CD14-positive monocyte (primary cell): ENCODE measurements around the gene PAM16. TPM values are rescaled to one million over a fixed set of nuclear protein-coding genes. Genes with fewer than 3 reads are reported as not detected.

ENCODE experiments used
- DNase-seq, 3 donors: peaks; one replicate each; pipeline ENCODE4 v3.0.0-alpha.2; 2011 to 2022
- H2AFZ ChIP-seq: 2 replicates; pipeline ENCODE4 v1.6.0; 2012; ENCODE audit warnings: mild to moderate bottlenecking, low read depth, low read length, inconsistent platforms; ENCODE audit not compliant: insufficient read depth, poor library complexity, severe bottlenecking
- H3K27ac ChIP-seq, 2 donors: 1 replicate in 1 of 2; 2 replicates in 1 of 2; pipeline ENCODE4 v1.5.1; 2012 to 2013; ENCODE audit warnings: low read length in 2 of 2, control low read depth in 1 of 2, inconsistent platforms in 1 of 2, low read depth in 1 of 2, mild to moderate bottlenecking in 1 of 2
- H3K27me3 ChIP-seq, 2 donors: one replicate each; pipeline versions ENCODE4 v1.6.0 to v1.6.1; 2011 to 2013; ENCODE audit warnings: low read length in 2 of 2; ENCODE audit not compliant: control insufficient read depth in 2 of 2, insufficient read depth in 2 of 2
- H3K36me3 ChIP-seq, 2 donors: replicated peaks in 1 of 2; 1 replicate in 1 of 2; 2 replicates in 1 of 2; pipeline versions ENCODE4 v1.5.1 to v1.6.1; 2012 to 2013; ENCODE audit warnings: low read length in 2 of 2, control low read depth in 1 of 2, inconsistent platforms in 1 of 2, mild to moderate bottlenecking in 1 of 2; ENCODE audit not compliant: insufficient read depth in 2 of 2, control insufficient read depth in 1 of 2
- H3K4me1 ChIP-seq, 2 donors: 1 replicate in 1 of 2; 2 replicates in 1 of 2; pipeline versions ENCODE4 v1.5.1 to v1.6.1; 2012 to 2013; ENCODE audit warnings: low read length in 2 of 2, control low read depth in 1 of 2, inconsistent platforms in 1 of 2, mild to moderate bottlenecking in 1 of 2, moderate library complexity in 1 of 2; ENCODE audit not compliant: insufficient read depth in 2 of 2, control insufficient read depth in 1 of 2
- H3K4me2 ChIP-seq: replicated peaks from 2 replicates; pipeline ENCODE3; 2012; ENCODE audit warnings: low read length, moderate library complexity, mild to moderate bottlenecking; ENCODE audit not compliant: poor library complexity, severe bottlenecking; ENCODE audit errors: extremely low read depth
- H3K4me3 ChIP-seq, 3 experiments: fragments of 200-600 bp in 1 of 3; sonication (generic) in 1 of 3; replicated peaks in 1 of 3; 1 replicate in 2 of 3; 2 replicates in 1 of 3; pipeline ENCODE4 v1.5.1; 2011 to 2013; ENCODE audit warnings: low read length in 3 of 3, mild to moderate bottlenecking in 3 of 3, control low read depth in 2 of 3, low read depth in 2 of 3, inconsistent platforms in 1 of 3, moderate library complexity in 1 of 3
- H3K79me2 ChIP-seq: 2 replicates; pipeline ENCODE4 v1.6.0; 2012; ENCODE audit warnings: mild to moderate bottlenecking, control low read depth, inconsistent platforms, low read length, moderate library complexity; ENCODE audit not compliant: insufficient read depth
- H3K9ac ChIP-seq: 2 replicates; pipeline ENCODE4 v1.6.0; 2017; ENCODE audit warnings: low read length, mild to moderate bottlenecking; ENCODE audit not compliant: insufficient read depth, poor library complexity, severe bottlenecking
- H3K9me3 ChIP-seq, 2 donors: replicated peaks in 1 of 2; 1 replicate in 1 of 2; 2 replicates in 1 of 2; pipeline versions ENCODE4 v1.5.1 to v1.6.1; 2012 to 2013; ENCODE audit warnings: low read length in 2 of 2, control low read depth in 1 of 2; ENCODE audit not compliant: control insufficient read depth in 1 of 2, insufficient read depth in 1 of 2
- H4K20me1 ChIP-seq: 2 replicates; pipeline ENCODE4 v1.6.0; 2012; ENCODE audit warnings: mild to moderate bottlenecking, low read length, control low read depth, moderate library complexity; ENCODE audit not compliant: insufficient read depth
- H3K27ac Mint-ChIP-seq, 7 donors: one replicate each; pipeline ENCODE4 v1.8.0; 2020; ENCODE audit warnings: mild to moderate bottlenecking in 7 of 7, mixed read lengths in 7 of 7, moderate library complexity in 6 of 7, inconsistent platforms in 2 of 7
- H3K27me3 Mint-ChIP-seq, 3 donors: one replicate each; pipeline ENCODE4 v1.8.0; 2021 to 2022; ENCODE audit warnings: low read depth in 3 of 3, mild to moderate bottlenecking in 3 of 3, mixed read lengths in 3 of 3, moderate library complexity in 3 of 3, inconsistent platforms in 1 of 3
- H3K36me3 Mint-ChIP-seq, 2 donors: one replicate each; pipeline ENCODE4 v1.8.0; 2020; ENCODE audit warnings: mixed read lengths in 2 of 2, inconsistent platforms in 1 of 2, mild to moderate bottlenecking in 1 of 2
- H3K4me1 Mint-ChIP-seq: one replicate; pipeline ENCODE4 v1.8.0; 2020; ENCODE audit warnings: mild to moderate bottlenecking, mixed read lengths
- H3K4me3 Mint-ChIP-seq, 2 donors: one replicate each; pipeline ENCODE4 v1.8.0; 2020; ENCODE audit warnings: mild to moderate bottlenecking in 2 of 2, mixed read lengths in 2 of 2, moderate library complexity in 1 of 2
- H3K9me3 Mint-ChIP-seq, 7 donors: one replicate each; pipeline ENCODE4 v1.8.0; 2020 to 2022; ENCODE audit warnings: mixed read lengths in 7 of 7, mild to moderate bottlenecking in 6 of 7, moderate library complexity in 6 of 7, inconsistent platforms in 2 of 7
- WGBS: methylation state at CpG from one replicate; pipeline ENCODE4 v1.1.5; 2013; ENCODE audit warnings: missing lambda C conversion rate; ENCODE audit not compliant: insufficient coverage; 5-methylcytosine and 5-hydroxymethylcytosine counted together
- intact Hi-C, 2 donors: fragments of 100-400 bp; cut with micrococcal nuclease; formaldehyde crosslinking; loops; one replicate each; pipeline versions ENCODE4 v1.15.0 to v1.15.1; 2023
- polyA plus RNA-seq, 3 donors: library from polyadenylated mRNA; depleted of rRNA in 1 of 3; unstranded in 2 of 3; stranded (reverse) in 1 of 3; fragments of 300-500 nt in 2 of 3; fragments of >200 nt in 1 of 3; fragmentation: Illumina TruSeq in 2 of 3; gene quantifications; 1 replicate in 2 of 3; 2 replicates in 1 of 3; pipeline ENCODE4 v1.2.3, GENCODE V29; 2012 to 2021
- TF ChIP-seq, protein P1 (sequence below): fragments of 200-600 bp; IDR thresholded peaks from one replicate; pipeline ENCODE4 v1.8.0; 2022; ENCODE audit warnings: antibody characterized with exemption, mild to moderate bottlenecking

PAM16 gene
- polyA plus RNA-seq, 3 donors = 34.3 to 37.6 (median 34.7) TPM

DNA sequence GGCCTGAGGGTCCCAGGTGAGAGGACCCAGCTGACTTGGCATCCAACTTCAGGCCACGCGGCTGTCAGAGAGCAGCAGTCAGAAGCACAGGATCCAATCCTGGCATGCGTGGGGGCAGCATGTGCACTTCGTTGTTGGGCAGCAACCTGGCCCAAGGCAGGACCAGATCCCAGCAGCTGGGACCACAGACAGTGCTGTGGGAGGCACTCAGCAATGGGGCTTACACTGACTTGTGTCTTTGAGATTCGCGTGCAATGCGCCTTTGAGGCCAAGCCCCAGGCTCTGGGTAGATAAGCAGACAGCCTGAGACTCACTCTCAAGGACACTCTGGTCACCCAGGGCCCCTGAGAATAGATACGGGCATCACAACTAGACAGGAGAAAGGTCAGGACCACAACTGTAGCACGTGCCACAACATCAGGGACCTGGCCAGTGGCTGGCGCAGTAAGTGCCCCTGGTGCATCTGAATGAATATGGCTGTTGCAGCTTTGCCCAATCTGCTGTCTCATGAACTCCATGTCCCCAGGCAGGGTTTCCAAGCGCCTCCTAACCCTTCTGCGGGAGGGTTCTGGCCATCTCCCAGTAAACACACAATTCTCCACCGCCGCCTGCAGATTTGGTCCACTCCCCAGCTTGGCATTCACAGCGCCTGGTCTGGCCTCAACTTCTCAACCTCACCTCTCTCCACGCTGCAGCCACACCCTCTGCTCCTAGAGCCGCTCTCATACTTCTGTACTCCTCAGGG is 3.2 kb downstream of the PAM16 start:
- no peak overlapping the region for H3K4me3 Mint-ChIP-seq
- H3K4me2 ChIP-seq = peak overlapping the region; percentile 55

DNA sequence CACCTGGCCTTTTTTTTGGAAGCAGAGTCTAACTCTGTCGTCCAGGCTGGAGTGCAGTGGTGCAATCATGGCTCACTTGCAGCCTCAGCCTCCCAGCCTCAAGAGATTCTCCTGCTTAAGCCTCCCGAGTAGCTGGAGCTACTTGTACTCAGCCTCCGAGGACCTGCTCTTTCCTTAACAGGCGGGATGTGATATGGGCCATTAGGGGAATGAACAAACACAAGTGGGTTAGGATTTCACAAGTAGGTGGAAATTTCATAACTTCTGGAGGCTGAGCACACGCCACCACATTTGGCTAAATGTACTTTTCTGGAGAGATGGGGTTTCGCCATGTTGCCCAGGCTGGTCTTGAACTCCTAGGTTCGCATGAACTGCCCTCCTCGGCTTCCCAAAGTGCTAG is 4.1 kb downstream of the PAM16 start:
- peaks cover 57 to 67% of the 10 kb centered on the region in 2 donors for H3K4me1 ChIP-seq
- peaks cover 0 to 5% (median 0%) of the 10 kb centered on the region in 7 donors for H3K9me3 Mint-ChIP-seq
- peaks cover 64% of the 10 kb centered on the region for H4K20me1 ChIP-seq
- 9% methylated on average over 4 of the region's 8 CpGs for WGBS
- peak overlapping the region; percentile 72 to 77 for H3K27ac ChIP-seq
- DNase-seq = peak; percentile 50 to 63 (median 62)
- TF ChIP-seq, protein P1, sequence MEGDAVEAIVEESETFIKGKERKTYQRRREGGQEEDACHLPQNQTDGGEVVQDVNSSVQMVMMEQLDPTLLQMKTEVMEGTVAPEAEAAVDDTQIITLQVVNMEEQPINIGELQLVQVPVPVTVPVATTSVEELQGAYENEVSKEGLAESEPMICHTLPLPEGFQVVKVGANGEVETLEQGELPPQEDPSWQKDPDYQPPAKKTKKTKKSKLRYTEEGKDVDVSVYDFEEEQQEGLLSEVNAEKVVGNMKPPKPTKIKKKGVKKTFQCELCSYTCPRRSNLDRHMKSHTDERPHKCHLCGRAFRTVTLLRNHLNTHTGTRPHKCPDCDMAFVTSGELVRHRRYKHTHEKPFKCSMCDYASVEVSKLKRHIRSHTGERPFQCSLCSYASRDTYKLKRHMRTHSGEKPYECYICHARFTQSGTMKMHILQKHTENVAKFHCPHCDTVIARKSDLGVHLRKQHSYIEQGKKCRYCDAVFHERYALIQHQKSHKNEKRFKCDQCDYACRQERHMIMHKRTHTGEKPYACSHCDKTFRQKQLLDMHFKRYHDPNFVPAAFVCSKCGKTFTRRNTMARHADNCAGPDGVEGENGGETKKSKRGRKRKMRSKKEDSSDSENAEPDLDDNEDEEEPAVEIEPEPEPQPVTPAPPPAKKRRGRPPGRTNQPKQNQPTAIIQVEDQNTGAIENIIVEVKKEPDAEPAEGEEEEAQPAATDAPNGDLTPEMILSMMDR = no peak
- H3K4me2 ChIP-seq = peak overlapping the region; percentile 55
- H3K4me3 ChIP-seq = peak overlapping the region in 1 of 3 experiments; percentile 43
- intact Hi-C loops = no loop called here
- H2AFZ ChIP-seq = no peak overlapping the region
- H3K36me3 Mint-ChIP-seq = peaks cover 12 to 21% of the 10 kb centered on the region in 2 donors
- peaks cover 10 to 12% of the 10 kb centered on the region in 2 donors for H3K36me3 ChIP-seq
- peak overlapping the region; percentile 85 to 95 (median 93) for H3K27ac Mint-ChIP-seq
- H3K9ac ChIP-seq = no peak overlapping the region
- H3K27me3 ChIP-seq = no peaks in the 10 kb centered on the region
- peak overlapping the region; percentile 47 to 73 for H3K4me3 Mint-ChIP-seq
- H3K27me3 Mint-ChIP-seq = peaks cover 0 to 2% (median 0%) of the 10 kb centered on the region in 3 donors
- H3K9me3 ChIP-seq = no peaks in the 10 kb centered on the region
- H3K79me2 ChIP-seq = peaks cover 70% of the 10 kb centered on the region
- peaks cover 58% of the 10 kb centered on the region for H3K4me1 Mint-ChIP-seq

More for the DNA sequence above, 3.2 kb downstream of the PAM16 start:
- Histone ChIP-seq H3K27me3 (no peaks in the 10 kb centered on the region), H2AFZ (no peak overlapping the region), H3K4me3 (peak overlapping the region in 1 of 3 experiments; percentile 43), H3K27ac (peak overlapping the region; percentile 72 to 77), H3K9ac (no peak overlapping the region), H3K36me3 (peaks cover 8 to 11% of the 10 kb centered on the region in 2 donors), H3K9me3 (no peaks in the 10 kb centered on the region), H3K4me1 (peaks cover 57 to 67% of the 10 kb centered on the region in 2 donors), H3K79me2 (peaks cover 67% of the 10 kb centered on the region), H4K20me1 (peaks cover 62% of the 10 kb centered on the region)
- H3K27me3 Mint-ChIP-seq = peaks cover 0 to 2% (median 0%) of the 10 kb centered on the region in 3 donors
- peak overlapping the region; percentile 85 to 95 (median 93) for H3K27ac Mint-ChIP-seq
- peaks cover 12 to 20% of the 10 kb centered on the region in 2 donors for H3K36me3 Mint-ChIP-seq
- TF ChIP-seq, protein P1 = no peak
- WGBS = 95% methylated on average over 17 of the region's 17 CpGs
- H3K4me1 Mint-ChIP-seq = peaks cover 58% of the 10 kb centered on the region
- H3K9me3 Mint-ChIP-seq = peaks cover 0 to 2% (median 0%) of the 10 kb centered on the region in 7 donors
- intact Hi-C loops = no loop called here
- DNase-seq = no peak
